Activated naive CD4-positive, alpha-beta T cell treated with anti-CD3 and anti-CD28 coated beads, Interleukin-2, amount 10 ng/mL, durations not matched to agents 7 days and 5 days (primary cell): Measurements from ENCODE around the gene RPL7A.
"Not testable (repeated sequence)": the region's sequence is repeated elsewhere in the genome, so short reads cannot be mapped to it uniquely, and the experiment has no call there.

ENCODE experiments used
- CTCF ChIA-PET: fragments of 350-600 bp; sonication (Branson Sonifier 250); formaldehyde crosslinking; loops from one replicate; lab custom pipeline; 2021; ENCODE audit warnings: antibody characterized with exemption; lab: Charles Lee
- DNase-seq: peaks from one replicate; pipeline ENCODE4 v3.0.0-alpha.2; 2020
- H3K27ac Mint-ChIP-seq: one replicate; pipeline ENCODE4 v1.8.0; 2021; ENCODE audit warnings: mild to moderate bottlenecking, moderate library complexity, mixed read lengths
- H3K27me3 Mint-ChIP-seq: one replicate; pipeline ENCODE4 v1.8.0; 2021; ENCODE audit warnings: mild to moderate bottlenecking, mixed read lengths
- H3K36me3 Mint-ChIP-seq: one replicate; pipeline ENCODE4 v1.8.0; 2021; ENCODE audit warnings: mixed read lengths
- H3K4me1 Mint-ChIP-seq: one replicate; pipeline ENCODE4 v1.8.0; 2021; ENCODE audit warnings: mixed read lengths
- H3K4me3 Mint-ChIP-seq: one replicate; pipeline ENCODE4 v1.8.0; 2021; ENCODE audit warnings: mild to moderate bottlenecking, moderate library complexity, mixed read lengths
- H3K9me3 Mint-ChIP-seq: one replicate; pipeline ENCODE4 v1.8.0; 2021; ENCODE audit warnings: mixed read lengths

Gene RPL7A

DNA sequence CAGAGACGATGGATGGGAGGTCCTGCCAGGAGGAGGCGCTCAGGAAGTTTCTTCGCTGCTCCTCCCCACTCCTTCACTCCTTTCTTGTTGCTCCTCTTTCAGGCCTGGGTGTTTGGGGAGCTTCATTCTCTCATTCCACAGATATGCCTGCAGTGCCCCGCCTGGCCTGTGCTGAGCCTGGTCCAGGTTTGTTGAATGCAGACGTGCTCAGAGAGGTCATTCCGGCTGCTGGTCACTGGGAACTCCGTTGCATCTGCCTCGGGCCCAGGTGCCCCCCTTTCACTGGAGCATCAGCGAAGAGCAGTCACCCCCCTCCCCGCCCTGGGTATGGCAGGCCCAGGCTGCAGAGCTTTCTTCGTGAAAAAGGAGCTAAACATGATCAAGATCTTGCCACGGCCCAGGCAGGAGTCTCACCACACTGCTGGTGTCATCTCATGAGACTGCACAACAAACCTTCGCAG is 27.6 kb upstream of the RPL7A start:
- Mint-ChIP-seq H3K9me3 (no peaks in the 10 kb centered on the region), H3K36me3 (no peaks in the 10 kb centered on the region), H3K27me3 (peaks cover 8% of the 10 kb centered on the region), H3K4me3 (no peak overlapping the region), H3K4me1 (no peaks in the 10 kb centered on the region), H3K27ac (no peak overlapping the region)
- CTCF ChIA-PET, result interaction anchor here (1.2 kb wide), 1 partner anchor 134 kb away, joined by 4 read pairs; no protein-coding TSS in a partner anchor
- no peak for DNase-seq

DNA sequence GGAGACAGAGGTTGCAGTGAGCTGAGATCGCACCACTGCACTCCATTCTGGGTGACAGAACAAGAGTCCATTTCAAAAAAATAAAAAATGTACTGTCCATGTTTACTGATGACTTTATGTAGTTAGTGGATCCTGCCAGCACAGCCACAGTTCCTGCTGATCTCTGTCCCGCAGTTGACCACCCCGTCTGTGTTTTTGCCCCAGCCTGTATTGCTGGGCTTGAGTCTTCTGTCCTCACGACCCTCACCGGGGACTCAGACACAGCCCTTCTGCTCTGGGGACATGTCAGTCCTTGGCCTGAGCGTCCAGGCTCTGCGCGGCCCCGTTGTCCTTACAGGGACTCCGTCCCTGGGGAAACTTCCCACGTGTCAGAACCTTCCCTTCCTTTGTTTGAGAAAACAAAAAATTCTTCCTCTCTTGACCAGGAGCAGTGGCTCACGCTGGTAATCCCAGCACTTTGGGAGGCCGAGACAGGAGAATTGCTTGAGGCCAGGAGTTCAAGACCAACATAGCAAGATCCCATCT is 26.5 kb upstream of the RPL7A start:
- H3K36me3 Mint-ChIP-seq, result no peaks in the 10 kb centered on the region
- CTCF ChIA-PET, result no interaction called here
- H3K27ac Mint-ChIP-seq, result no peak overlapping the region
- DNase-seq, result no peak
- H3K9me3 Mint-ChIP-seq, result no peaks in the 10 kb centered on the region
- no peaks in the 10 kb centered on the region for H3K4me1 Mint-ChIP-seq
- H3K4me3 Mint-ChIP-seq, result no peak overlapping the region
- H3K27me3 Mint-ChIP-seq, result peaks cover 8% of the 10 kb centered on the region

DNA sequence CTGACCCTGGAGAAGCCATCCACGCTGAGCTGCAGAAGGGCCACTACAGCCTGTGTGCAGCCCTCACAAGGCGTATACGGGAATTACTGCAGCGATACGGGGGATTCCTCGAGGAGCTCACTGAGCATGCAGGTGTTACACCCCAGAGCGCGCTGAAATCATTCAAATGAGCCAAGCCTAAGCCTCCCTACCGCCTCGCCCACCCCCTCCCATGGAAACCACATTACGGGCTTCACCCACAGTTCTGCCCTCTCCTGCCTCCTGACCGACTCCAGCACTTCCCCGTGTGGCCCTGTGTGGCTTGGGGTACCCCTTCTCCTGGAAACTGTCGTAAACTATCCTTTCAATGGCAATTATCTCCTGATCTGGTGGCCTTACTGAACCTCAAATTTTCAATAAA is 25.3 kb upstream of the RPL7A start:
- CTCF ChIA-PET, result no interaction called here
- no peak for DNase-seq
- H3K36me3 Mint-ChIP-seq, result no peaks in the 10 kb centered on the region
- peaks cover 4% of the 10 kb centered on the region for H3K27me3 Mint-ChIP-seq
- no peak overlapping the region for H3K27ac Mint-ChIP-seq
- H3K4me3 Mint-ChIP-seq, result no peak overlapping the region
- no peaks in the 10 kb centered on the region for H3K9me3 Mint-ChIP-seq
- H3K4me1 Mint-ChIP-seq, result no peaks in the 10 kb centered on the region

DNA sequence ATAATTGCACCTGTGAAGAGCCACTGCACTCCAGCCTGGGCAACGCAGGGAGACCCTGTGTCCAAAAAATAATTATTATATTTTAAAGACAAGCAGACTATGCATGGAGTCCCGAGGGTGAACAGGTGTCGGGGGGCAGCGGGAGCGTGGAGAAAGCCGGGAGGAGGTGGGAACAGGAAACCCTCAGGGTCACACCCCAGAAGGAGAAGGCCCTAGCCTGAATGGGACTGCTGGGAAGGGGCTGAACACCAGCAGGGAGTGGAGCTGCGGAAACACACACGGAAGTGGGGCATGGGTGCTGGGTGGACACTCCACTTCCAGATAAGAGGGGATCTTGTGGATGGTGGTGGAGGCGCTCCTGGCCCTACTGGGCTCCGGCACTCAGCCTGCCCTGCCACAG is 24.8 kb upstream of the RPL7A start:
- no peaks in the 10 kb centered on the region for H3K36me3 Mint-ChIP-seq
- no peak for DNase-seq
- no peak overlapping the region for H3K27ac Mint-ChIP-seq
- CTCF ChIA-PET, result no interaction called here
- no peaks in the 10 kb centered on the region for H3K9me3 Mint-ChIP-seq
- no peak overlapping the region for H3K4me3 Mint-ChIP-seq
- H3K27me3 Mint-ChIP-seq, result no peaks in the 10 kb centered on the region
- H3K4me1 Mint-ChIP-seq, result no peaks in the 10 kb centered on the region

DNA sequence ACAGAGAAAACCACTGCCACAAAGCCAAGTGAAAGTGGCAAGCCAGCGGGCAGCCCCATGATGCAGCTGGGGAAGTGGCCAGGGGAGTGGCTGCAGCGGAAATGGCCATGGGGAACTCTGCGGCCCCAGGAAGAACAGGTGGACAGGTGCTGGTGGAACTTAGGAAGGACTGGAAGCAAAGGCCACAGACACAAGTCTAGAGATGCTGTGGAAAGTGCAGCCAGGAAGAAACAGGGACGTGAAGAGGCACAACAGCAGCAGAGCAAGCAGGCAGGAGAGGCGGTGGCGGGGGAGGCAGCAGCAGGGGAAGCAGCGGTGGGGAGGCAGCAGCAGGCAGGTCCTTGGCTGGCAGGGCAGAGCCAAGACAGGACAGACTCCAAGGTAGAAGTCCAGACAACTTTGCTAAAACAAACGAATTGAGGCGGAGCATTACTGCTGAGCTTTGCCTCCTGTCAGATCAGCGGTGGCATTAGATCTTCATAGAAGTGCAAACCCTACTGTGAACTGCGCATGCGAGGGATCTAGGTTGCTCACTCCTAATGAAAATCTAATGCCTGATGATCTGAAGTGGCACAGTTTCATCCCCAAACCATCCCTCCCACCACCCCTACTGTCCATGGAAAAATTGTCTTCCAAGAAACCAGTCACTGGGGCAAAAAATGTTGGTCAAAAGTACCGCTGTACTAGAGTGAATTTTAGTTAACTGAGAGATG is 23.9 kb upstream of the RPL7A start:
- no peaks in the 10 kb centered on the region for H3K9me3 Mint-ChIP-seq
- CTCF ChIA-PET, result no interaction called here
- no peak for DNase-seq
- H3K27ac Mint-ChIP-seq, result no peak overlapping the region
- H3K36me3 Mint-ChIP-seq, result peaks cover 3% of the 10 kb centered on the region
- H3K4me1 Mint-ChIP-seq, result no peaks in the 10 kb centered on the region
- no peaks in the 10 kb centered on the region for H3K27me3 Mint-ChIP-seq
- no peak overlapping the region for H3K4me3 Mint-ChIP-seq

DNA sequence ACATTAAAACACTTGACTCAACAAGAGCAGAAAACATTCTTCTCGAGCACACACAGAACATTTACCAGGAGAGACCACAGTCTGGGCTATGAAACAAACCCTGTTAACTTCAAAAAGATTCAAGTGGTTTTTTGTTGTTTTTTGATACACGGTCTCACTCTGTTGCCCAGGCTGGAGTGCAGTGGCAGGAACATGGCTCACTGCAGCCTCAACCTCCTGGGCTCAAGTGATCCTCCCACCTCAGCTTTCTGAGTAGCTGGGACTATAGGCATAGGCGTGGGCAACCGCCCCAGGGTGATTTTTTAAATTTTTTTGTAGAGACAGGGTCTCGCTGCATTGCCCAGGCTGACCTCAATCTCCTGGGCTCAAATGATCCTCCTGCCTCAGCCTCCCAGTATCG is 21.0 kb upstream of the RPL7A start:
- H3K27ac Mint-ChIP-seq, H3K4me3 Mint-ChIP-seq, H3K9me3 Mint-ChIP-seq: not testable (repeated sequence)

DNA sequence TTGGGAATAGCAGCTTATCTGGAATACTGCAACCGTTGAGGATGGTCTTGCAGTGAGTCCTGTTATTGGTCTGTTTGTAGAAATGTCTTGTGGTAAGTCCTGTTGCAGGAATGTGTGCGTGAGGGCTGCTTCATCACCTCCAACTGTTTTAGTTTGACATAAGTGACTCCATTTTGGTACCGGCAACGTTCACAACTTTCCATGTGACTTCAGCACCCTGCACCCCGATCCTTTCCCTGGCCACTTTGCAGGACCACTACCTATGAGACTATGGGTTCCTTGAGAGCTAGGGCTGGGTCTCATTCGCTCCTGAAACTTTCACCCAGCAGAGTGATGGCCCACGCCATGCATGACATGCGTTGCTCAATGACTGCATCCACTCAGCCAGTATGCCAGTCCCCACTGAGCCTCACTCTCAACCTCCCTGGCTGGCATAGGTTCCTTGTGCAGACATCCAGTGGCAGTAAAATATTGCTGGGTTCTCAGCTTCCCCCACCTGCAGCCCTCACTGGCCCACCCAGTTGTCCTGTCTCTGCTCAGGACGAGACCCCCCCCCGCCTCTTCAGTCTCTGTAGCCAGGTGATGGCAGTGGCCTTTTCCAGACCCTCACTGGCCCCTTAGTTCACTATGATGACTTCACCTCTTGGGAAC is 20.1 kb upstream of the RPL7A start:
- no peak for DNase-seq
- H3K27me3 Mint-ChIP-seq, result no peaks in the 10 kb centered on the region
- CTCF ChIA-PET, result interaction anchor here (4.1 kb wide), 1 partner anchor 141 kb away, joined by 20 read pairs; no protein-coding TSS in a partner anchor
- H3K4me3 Mint-ChIP-seq, result no peak overlapping the region
- no peak overlapping the region for H3K27ac Mint-ChIP-seq
- no peaks in the 10 kb centered on the region for H3K9me3 Mint-ChIP-seq
- peaks cover 23% of the 10 kb centered on the region for H3K36me3 Mint-ChIP-seq
- no peaks in the 10 kb centered on the region for H3K4me1 Mint-ChIP-seq

More for the DNA sequence above, 21.0 kb upstream of the RPL7A start:
- H3K4me1 Mint-ChIP-seq, DNase-seq, CTCF ChIA-PET, H3K27me3 Mint-ChIP-seq: not testable (repeated sequence)
- peaks cover 17% of the 10 kb centered on the region for H3K36me3 Mint-ChIP-seq

DNA sequence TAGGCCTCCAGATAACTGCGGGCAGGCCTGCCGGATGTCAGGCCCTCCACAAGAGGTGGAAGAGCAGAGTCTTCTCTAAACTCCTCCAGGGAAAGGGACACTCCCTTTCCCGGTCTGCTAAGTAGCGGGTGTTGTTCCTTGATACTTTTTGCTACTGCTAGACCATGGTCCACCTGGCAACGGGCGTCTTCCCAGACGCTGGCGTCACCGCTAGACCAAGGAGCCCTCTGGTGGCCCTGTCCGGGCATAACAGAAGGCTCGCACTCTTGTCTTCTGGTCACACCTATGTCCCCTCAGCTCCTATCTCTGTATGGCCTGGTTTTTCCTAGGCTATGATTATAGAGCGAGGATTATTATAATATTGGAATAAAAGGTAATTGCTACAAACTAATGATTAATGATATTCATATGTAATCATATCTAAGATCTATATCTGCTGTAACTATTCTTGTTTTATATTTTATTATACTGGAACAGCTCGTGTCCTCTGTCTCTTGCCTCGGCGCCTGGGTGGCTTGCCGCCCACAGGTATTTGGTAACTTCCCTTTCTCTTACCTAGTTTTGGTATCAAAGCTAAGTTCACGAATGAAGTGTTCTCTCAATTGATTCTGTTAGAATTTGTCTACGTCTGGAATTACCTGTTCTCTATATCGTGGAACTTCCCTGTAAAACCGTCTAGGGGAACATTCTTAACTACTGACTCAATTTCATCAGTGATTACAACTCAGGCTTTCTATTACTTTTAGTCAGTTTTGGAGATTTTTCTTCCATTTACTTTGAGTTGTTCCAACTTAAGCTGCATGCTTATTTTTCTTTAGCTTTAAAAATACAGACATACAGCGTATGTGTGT is 18.5 kb upstream of the RPL7A start:
- H3K9me3 Mint-ChIP-seq, DNase-seq, H3K27ac Mint-ChIP-seq, H3K4me3 Mint-ChIP-seq, H3K27me3 Mint-ChIP-seq: not testable (repeated sequence)
- Mint-ChIP-seq H3K4me1 (peaks cover 13% of the 10 kb centered on the region), H3K36me3 (peaks cover 34% of the 10 kb centered on the region)
- CTCF ChIA-PET, result interaction anchor here (0.5 to 4.1 kb wide), 5 partner anchors 11 to 182 kb away, joined by 3 to 20 read pairs (median 6); no protein-coding TSS in a partner anchor

DNA sequence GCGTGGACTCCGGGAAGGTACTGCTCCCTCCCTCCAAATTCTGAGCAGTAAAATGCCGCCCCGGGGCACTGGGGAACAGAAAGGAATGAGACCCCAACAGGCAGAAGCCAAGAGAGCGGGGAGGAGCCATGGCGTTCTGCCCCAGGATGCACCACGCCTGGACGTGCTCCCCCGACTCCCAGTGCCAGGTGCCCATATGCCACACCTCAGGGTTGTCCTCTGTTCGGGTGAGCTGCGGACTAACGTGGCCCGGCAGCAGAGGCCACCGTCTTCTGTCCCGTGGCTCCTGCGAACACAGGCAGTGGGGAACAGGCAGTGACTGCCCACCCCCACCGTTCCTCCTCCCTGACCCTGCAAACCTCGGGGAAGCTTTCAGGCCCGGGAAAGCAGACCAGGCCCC is 16.8 kb upstream of the RPL7A start:
- Mint-ChIP-seq H3K9me3 (no peaks in the 10 kb centered on the region), H3K4me3 (no peak overlapping the region), H3K27me3 (no peaks in the 10 kb centered on the region), H3K36me3 (peaks cover 34% of the 10 kb centered on the region), H3K27ac (no peak overlapping the region), H3K4me1 (peaks cover 26% of the 10 kb centered on the region)
- DNase-seq, result no peak
- CTCF ChIA-PET, result interaction anchor here (2.4 to 4.1 kb wide), 2 partner anchors 39 to 145 kb away, joined by 7 to 20 read pairs; no protein-coding TSS in a partner anchor

DNA sequence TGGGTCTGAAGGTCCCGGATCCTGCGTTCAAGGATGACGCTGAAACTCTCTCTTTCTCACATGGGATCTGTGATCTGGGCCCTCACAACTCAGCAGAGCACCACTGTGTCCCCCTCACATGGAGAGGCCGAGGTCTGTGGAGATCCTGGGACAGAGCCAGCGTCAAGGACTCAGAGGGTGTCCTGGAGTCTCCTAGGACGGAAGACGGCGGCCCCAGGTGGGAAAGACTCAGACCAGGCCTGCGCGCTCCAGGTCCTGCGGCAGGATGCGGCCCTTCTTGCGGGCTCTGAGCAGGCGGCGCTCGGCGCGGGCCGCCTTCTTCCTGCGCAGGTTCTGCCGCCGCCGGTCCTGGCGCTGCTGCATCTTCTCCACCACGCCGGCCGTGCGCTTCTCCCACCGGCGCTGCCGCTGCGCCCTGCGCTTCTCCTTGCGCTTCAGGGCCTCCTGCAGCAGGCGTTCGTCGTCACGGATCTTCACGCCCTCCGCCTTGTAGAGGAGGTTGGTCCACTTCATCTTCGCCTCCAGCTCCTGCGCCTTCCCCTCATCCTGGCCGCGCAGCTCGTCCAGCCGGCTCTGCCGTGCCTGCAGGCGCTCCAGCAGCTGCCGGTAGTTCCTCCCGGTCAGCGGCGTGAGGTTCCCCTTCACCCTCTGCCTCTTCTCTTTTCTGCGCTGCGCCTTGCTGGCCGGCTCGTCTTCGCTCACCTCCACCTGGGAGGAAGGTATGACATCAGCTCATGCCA is 16.2 kb upstream of the RPL7A start:
- Mint-ChIP-seq H3K4me3 (no peak overlapping the region), H3K4me1 (peaks cover 32% of the 10 kb centered on the region), H3K36me3 (peaks cover 34% of the 10 kb centered on the region), H3K9me3 (no peaks in the 10 kb centered on the region), H3K27ac (no peak overlapping the region), H3K27me3 (no peaks in the 10 kb centered on the region)
- CTCF ChIA-PET, result interaction anchor here (4.1 kb wide), 1 partner anchor 145 kb away, joined by 20 read pairs; no protein-coding TSS in a partner anchor
- no peak for DNase-seq

DNA sequence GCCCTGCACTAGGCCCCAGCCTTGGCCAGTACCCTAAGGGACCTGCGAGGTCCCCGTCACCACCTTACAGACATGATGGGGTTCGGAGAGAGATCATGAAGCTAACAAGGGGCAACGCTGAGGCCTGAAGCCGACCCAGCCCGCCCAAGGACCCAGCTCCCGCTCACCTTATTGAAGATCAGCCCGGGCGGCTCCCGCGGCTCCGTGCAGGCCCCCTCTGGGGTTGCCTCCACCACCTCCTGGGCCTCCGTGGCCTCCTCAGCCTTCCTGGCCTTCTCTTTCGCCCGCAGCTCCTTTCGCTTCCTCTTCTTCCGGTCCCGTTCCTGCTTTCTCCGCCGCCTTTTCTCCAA is 15.7 kb upstream of the RPL7A start:
- H3K4me1 Mint-ChIP-seq, result peaks cover 35% of the 10 kb centered on the region
- no peak overlapping the region for H3K27ac Mint-ChIP-seq
- H3K9me3 Mint-ChIP-seq, result no peaks in the 10 kb centered on the region
- H3K27me3 Mint-ChIP-seq, result no peaks in the 10 kb centered on the region
- DNase-seq, result no peak
- H3K36me3 Mint-ChIP-seq, result peaks cover 34% of the 10 kb centered on the region
- no peak overlapping the region for H3K4me3 Mint-ChIP-seq
- CTCF ChIA-PET, result interaction anchor here (3.5 kb wide), 1 partner anchor 146 kb away, joined by 12 read pairs; no protein-coding TSS in a partner anchor

DNA sequence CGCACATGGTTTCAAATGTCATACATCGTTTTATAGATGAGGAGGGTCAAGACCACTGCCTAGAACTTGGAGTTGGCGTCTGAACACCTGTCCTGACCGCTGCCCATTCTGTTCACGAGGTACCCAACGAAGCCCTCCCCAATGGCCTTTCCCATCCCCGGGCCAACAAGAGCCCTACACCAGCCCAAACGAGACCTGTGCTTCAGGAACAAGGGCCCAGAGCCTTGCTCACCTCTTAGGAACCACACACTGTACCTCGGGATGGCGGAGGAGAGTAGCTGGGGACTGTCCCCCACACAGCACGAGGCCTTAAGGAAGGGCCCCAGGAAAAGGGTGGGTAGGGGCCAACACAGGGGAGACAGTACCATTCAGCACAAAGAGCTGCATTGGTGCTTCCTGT is 15.0 kb upstream of the RPL7A start:
- Mint-ChIP-seq H3K27ac (no peak overlapping the region), H3K27me3 (no peaks in the 10 kb centered on the region), H3K4me1 (peaks cover 38% of the 10 kb centered on the region), H3K4me3 (peak overlapping the region; percentile 18), H3K9me3 (no peaks in the 10 kb centered on the region), H3K36me3 (peaks cover 38% of the 10 kb centered on the region)
- CTCF ChIA-PET, result interaction anchor here (3.5 kb wide), 1 partner anchor 146 kb away, joined by 12 read pairs; no protein-coding TSS in a partner anchor
- DNase-seq, result no peak

DNA sequence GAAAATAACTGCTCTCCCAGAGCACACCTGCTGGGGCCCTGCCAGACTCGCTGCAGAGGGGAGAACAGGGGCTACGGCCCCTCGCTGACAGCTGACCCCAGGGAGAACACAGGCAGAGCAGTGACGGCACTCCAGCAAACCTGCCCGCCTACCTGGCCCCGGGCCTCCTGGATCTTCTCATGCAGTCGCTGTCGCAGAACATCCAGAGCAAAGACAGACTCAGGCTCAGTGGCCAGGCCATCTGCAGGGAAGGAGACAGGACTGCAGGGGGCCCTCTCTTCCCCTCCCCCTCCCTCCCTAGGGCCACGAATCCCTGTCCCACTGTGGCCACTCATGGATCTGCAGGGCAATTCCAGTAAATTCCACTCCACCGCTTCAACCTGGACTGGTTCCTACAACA is 14.5 kb upstream of the RPL7A start:
- Mint-ChIP-seq H3K36me3 (peaks cover 39% of the 10 kb centered on the region), H3K4me1 (peaks cover 38% of the 10 kb centered on the region), H3K27me3 (no peaks in the 10 kb centered on the region), H3K4me3 (peak overlapping the region; percentile 18), H3K27ac (no peak overlapping the region), H3K9me3 (no peaks in the 10 kb centered on the region)
- DNase-seq, result no peak
- CTCF ChIA-PET, result interaction anchor here (3.5 kb wide), 1 partner anchor 147 kb away, joined by 12 read pairs; no protein-coding TSS in a partner anchor
